ENCODE data around the gene MAGEL2.

DNA sequence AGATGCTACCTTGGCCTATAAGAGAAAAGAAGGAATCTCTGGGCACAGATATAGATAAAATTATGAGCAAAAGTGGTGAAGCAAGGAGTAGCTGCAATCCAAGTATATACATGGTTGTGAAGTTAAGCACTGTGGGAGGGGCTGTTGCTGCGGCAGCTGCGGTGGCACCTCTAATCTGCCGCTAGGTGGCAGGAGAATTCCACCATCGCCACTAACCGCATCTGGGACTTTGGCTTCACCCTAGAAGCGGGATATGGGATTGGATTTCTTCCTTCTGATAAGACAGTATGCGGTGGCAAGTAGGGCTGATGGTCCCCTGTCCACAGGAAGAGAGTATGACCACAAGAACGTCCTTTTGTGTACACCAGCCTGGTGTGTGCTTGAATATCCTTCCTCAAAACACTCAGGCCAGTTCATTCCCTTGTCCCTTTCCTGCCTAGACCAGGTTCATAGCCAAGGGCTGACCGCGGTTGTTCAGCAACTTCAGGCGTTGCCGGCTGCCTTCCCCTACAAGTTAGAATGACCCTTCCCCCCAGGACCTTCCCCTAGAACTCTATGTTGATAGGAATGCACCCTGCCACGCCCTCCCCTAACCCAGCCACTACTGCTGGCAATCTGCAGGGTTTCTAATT is 5.1 kb downstream of the MAGEL2 start:
- TF ChIP-seq, protein P1, sequence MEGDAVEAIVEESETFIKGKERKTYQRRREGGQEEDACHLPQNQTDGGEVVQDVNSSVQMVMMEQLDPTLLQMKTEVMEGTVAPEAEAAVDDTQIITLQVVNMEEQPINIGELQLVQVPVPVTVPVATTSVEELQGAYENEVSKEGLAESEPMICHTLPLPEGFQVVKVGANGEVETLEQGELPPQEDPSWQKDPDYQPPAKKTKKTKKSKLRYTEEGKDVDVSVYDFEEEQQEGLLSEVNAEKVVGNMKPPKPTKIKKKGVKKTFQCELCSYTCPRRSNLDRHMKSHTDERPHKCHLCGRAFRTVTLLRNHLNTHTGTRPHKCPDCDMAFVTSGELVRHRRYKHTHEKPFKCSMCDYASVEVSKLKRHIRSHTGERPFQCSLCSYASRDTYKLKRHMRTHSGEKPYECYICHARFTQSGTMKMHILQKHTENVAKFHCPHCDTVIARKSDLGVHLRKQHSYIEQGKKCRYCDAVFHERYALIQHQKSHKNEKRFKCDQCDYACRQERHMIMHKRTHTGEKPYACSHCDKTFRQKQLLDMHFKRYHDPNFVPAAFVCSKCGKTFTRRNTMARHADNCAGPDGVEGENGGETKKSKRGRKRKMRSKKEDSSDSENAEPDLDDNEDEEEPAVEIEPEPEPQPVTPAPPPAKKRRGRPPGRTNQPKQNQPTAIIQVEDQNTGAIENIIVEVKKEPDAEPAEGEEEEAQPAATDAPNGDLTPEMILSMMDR (IDR thresholded peaks at IDR 0.05), result peak; percentile 89
- no peak for TF ChIP-seq ZFX (IDR thresholded peaks at IDR 0.05; ENCODE audit: borderline replicate concordance)
